Measurements from ENCODE around the gene ASGR1. TPM values are rescaled to one million over a fixed set of nuclear protein-coding genes. Genes with fewer than 3 reads are reported as not detected.

ASGR1 gene
- total and polyA plus RNA-seq, 2 of the 4 experiments (the other 2 are of a cell fraction): 1.3 to 3.8 TPM

DNA sequence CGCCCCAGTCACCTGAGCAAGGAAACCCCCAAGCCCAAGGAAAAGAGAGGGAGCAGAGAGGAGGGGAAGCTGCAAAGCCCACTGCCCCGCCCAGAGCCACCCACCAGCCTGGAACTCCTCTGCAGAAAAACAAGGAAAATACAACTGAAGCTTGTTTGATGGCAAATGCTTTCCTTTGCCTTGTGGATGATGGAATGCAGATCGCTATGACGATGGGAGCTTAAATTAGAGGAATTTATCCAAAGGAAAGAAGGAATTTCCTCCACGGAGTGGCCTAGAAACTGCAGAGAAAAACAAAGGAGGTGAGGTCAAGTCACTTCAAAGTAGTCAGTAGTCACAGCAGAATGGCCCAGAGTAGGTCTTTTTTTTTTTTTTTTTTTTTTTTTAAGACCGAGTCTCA is 33.1 kb downstream of the ASGR1 start:
- Histone ChIP-seq H2AFZ (replicated peaks; ENCODE audit: low read length, poor library complexity) (no peak overlapping the region), H2BK5ac (ENCODE audit: low read depth, low read length, poor library complexity, severe bottlenecking) (no peak overlapping the region), H3K18ac (ENCODE audit: low read depth, low read length) (no peak overlapping the region), H2BK15ac (ENCODE audit: low read depth, low read length) (no peak overlapping the region), H3K9ac (ENCODE audit: low read depth, low read length) (no peak overlapping the region), H4K8ac (ENCODE audit: low read depth in 2 of 2, low read length in 2 of 2) (no peak overlapping the region), H3K9me1 (ENCODE audit: insufficient read depth, low read length) (no peaks in the 10 kb centered on the region), H3K27ac (ENCODE audit: insufficient read depth, low read length) (no peak overlapping the region), H3K4ac (ENCODE audit: low read depth, low read length) (no peak overlapping the region), H2BK120ac (ENCODE audit: low read depth, low read length) (no peak overlapping the region), H3K23ac (ENCODE audit: low read depth, low read length) (no peak overlapping the region), H3K4me1 (ENCODE audit: control insufficient read depth, insufficient read depth, low read length) (no peaks in the 10 kb centered on the region), H4K20me1 (ENCODE audit: insufficient read depth, low read length) (no peaks in the 10 kb centered on the region), H3K4me2 (ENCODE audit: low read depth, low read length) (no peak overlapping the region), H3K56ac (ENCODE audit: extremely low read depth, insufficient read depth, low read length) (no peak overlapping the region), H3K14ac (replicated peaks; ENCODE audit: low read depth, low read length) (no peak overlapping the region), H3K9me3 (ENCODE audit: control insufficient read depth, insufficient read depth, low read length) (no peaks in the 10 kb centered on the region), H2AK9ac (replicated peaks; ENCODE audit: low read depth, low read length, poor library complexity) (no peak overlapping the region), H2AK5ac (ENCODE audit: low read depth, low read length) (no peak overlapping the region), H3K4me3 (ENCODE audit: insufficient read depth, low read depth, low read length) (no peak overlapping the region), H3K79me1 (ENCODE audit: low read depth in 1 of 2, low read length in 2 of 2) (no peaks in the 10 kb centered on the region), H2BK20ac (ENCODE audit: low read depth, low read length) (no peak overlapping the region), H3K36me3 (ENCODE audit: control insufficient read depth, insufficient read depth, low read length) (no peaks in the 10 kb centered on the region), H4K5ac (ENCODE audit: low read depth, low read length) (no peak overlapping the region), H4K91ac (ENCODE audit: insufficient read depth, low read depth, low read length) (no peak overlapping the region), H3K27me3 (ENCODE audit: control insufficient read depth, insufficient read depth, low read length) (peaks cover 24% of the 10 kb centered on the region)
- CTCF ChIA-PET: interaction anchor here (0.6 to 1.1 kb wide), 3 partner anchors 9 to 13 kb away, joined by 3 to 5 read pairs (median 4); no protein-coding TSS in a partner anchor
- intact Hi-C loops (cut with micrococcal nuclease) (no loop called here), dilution Hi-C loops (cut with HindIII; ENCODE audit: low sequenced_read_pairs, unreplicated experiment) (no loop called here), in situ Hi-C loops (cut with MboI; ENCODE audit: low sequenced_read_pairs) (loop anchor here (25.0 kb wide), 1 partner anchor 234 kb away; no protein-coding TSS in a partner anchor)
- DNase-seq: no peak
- TF ChIP-seq RCOR1 (IDR thresholded peaks at IDR 0.05; ENCODE audit: insufficient replicate concordance, low read length) (no peak), MXI1 (IDR thresholded peaks at IDR 0.05; ENCODE audit: borderline replicate concordance, low read depth, low read length) (no peak)
- POLR2A ChIA-PET (ENCODE audit: unreplicated experiment): no interaction called here
- WGBS, 2 experiments (ENCODE audit: extremely low coverage in 2 of 2, insufficient read length in 1 of 2): 81% methylated on average over 2 of the region's 6 CpGs; no CpG with 5 or more reads in 1 of the 2 experiments
- no TSS peak for BruUV-seq (replicated peaks)
- no peak for ATAC-seq (ENCODE audit: low read depth)
